ENCODE results near the gene MAGED2. TPM values are rescaled to one million over a fixed set of nuclear protein-coding genes. Genes with fewer than 3 reads are reported as not detected.

MAGED2 gene
- total and polyA plus RNA-seq, 9 of the 15 experiments (the other 6 are each of a cell fraction or from before 2014, with no cell fraction given): 19.7 to 49.1 (median 23.1) TPM

GRCh38 chrX:54824722-54825121 is 17.2 kb downstream of the MAGED2 start (continued):
- TF ChIP-seq REST (IDR thresholded peaks at IDR 0.05; ENCODE audit: borderline replicate concordance): no peak
- no peak for TF ChIP-seq REST (CRISPR knock-in tag; IDR thresholded peaks at IDR 0.05; ENCODE audit: low read depth)
- TF ChIP-seq DMBX1 (CRISPR knock-in tag; IDR thresholded peaks at IDR 0.05; ENCODE audit: borderline replicate concordance): no peak
- TF ChIP-seq ZNF146 (CRISPR knock-in tag; IDR thresholded peaks at IDR 0.05; ENCODE audit: unreplicated experiment): no peak
- TF ChIP-seq SPI1 (IDR thresholded peaks at IDR 0.05; ENCODE audit: borderline replicate concordance, low read depth, low read length): no peak
- no peak for TF ChIP-seq ZNF830 (CRISPR knock-in tag; IDR thresholded peaks at IDR 0.05)
- no peak for TF ChIP-seq POLR2B (IDR thresholded peaks at IDR 0.05; ENCODE audit: low read depth, partially characterized antibody)

All from K562 (cell line).